Fibroblast of mammary gland (primary cell): ENCODE measurements around the gene MGAT5.

ENCODE experiments used
- DNase-seq: peaks from one replicate; pipeline ENCODE4 v3.0.0-alpha.2; 2010; ENCODE audit warnings: low read depth
- H3K4me3 ChIP-seq: 2 replicates; pipeline ENCODE4 v1.5.1; 2011; ENCODE audit warnings: low read depth, mild to moderate bottlenecking, low read length, moderate library complexity; ENCODE audit not compliant: control insufficient read depth
- TF ChIP-seq, protein P1 (sequence below): conservative IDR thresholded peaks from 2 replicates; pipeline ENCODE4 v1.5.1; 2011; ENCODE audit warnings: low read depth, low read length, inconsistent platforms; ENCODE audit not compliant: control insufficient read depth, insufficient read depth

MGAT5 gene

GRCh38 chr2:134280231-134280630, 26.4 kb downstream of the MGAT5 start:
- H3K4me3 ChIP-seq, result no peak overlapping the region
- TF ChIP-seq, protein P1, sequence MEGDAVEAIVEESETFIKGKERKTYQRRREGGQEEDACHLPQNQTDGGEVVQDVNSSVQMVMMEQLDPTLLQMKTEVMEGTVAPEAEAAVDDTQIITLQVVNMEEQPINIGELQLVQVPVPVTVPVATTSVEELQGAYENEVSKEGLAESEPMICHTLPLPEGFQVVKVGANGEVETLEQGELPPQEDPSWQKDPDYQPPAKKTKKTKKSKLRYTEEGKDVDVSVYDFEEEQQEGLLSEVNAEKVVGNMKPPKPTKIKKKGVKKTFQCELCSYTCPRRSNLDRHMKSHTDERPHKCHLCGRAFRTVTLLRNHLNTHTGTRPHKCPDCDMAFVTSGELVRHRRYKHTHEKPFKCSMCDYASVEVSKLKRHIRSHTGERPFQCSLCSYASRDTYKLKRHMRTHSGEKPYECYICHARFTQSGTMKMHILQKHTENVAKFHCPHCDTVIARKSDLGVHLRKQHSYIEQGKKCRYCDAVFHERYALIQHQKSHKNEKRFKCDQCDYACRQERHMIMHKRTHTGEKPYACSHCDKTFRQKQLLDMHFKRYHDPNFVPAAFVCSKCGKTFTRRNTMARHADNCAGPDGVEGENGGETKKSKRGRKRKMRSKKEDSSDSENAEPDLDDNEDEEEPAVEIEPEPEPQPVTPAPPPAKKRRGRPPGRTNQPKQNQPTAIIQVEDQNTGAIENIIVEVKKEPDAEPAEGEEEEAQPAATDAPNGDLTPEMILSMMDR, result no peak
- DNase-seq, result no peak

- DNase-seq, result no peak
- no peak overlapping the region for H3K4me3 ChIP-seq
- TF ChIP-seq, protein P1, result no peak
Observed at GRCh38 chr2:134280726-134281125, 26.9 kb downstream of the MGAT5 start.

DNA sequence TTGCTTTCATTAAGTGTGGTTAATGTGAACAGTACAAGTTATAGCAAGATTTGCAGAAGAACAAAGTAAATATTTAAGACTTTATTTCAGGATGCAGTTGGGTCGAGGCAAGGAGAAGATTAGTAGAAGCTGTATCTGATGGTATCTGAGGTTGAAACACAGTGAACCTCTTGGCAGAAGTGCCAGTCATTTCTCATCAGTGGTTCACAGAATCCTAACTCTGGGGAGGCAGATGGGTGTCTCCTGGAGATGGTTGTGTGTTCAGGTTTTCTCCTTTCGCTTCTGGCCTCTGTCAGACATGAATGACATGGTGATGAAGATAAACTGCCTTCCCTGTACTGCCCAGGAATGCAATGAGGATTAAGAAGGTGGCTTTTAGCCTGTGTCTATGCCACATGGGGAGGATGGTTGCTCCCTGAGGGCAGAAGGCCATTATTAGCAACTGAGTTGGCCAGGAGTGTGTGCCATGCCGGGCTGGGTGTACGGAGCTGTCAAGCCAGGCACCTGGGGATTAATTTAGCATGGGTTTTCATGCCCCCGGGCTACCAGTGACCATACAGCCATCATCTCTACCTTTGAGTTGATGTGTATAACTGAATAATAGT, 28.0 kb downstream of the MGAT5 start:
- DNase-seq, result no peak
- TF ChIP-seq, protein P1, result no peak

DNA sequence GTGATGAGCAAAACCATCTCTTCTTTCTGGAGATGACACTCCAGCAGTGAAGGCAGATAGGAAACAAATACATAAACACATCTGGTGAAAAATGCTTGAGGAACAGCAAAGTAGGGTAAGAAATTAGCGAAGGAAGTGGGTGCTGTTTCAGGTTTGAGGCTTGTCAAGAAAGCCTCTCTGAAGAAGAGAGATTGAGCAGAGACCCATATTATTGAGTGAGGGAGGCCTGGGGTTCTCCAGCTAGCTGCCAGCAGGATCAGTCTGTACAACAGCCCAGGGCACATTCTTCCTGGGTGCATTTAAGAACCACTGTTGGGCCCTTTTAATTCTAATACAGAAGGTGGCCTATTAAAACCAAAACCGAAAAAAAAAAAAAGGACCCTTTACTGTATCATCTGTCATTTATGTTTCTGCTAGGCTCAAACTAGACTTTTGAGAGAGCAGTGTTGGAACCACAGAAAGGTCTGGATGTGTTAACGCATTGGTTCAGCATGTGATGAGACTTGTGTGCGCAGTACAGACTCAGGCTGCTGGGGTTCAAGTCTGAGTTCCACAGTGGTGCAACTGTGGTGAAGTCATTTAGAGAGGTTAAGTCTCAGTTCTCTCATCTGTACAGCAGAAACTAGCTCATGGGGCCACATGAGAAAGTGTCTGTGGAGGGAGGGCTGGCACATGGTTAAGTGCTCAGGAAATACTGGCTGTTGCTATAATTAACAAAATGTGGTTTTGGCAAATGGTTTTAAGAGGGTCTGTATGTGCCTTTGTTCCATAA, 28.9 kb downstream of the MGAT5 start:
- H3K4me3 ChIP-seq, result no peak overlapping the region
- DNase-seq, result no peak
- TF ChIP-seq, protein P1, result no peak

More for the DNA sequence above, 28.0 kb downstream of the MGAT5 start:
- no peak overlapping the region for H3K4me3 ChIP-seq

DNA sequence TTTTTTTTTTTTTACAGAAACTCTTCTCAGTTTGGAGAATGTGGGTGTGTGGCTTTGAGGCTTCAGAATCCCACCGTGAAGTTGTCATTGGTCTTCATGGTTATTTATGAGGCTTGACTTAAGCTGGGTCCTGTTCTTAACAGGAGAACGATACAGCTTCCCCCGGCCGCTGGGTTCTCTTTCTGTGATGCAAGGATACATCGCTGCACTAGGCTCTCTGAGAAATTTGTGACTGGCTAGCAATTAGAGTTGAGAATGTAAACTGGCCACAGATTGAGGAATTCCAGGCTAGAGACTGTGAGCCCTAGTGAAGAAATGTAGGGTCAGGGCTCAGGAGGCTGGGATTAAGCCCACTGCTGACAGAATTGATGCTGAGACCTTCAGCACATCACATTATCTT, 29.8 kb downstream of the MGAT5 start:
- H3K4me3 ChIP-seq, result no peak overlapping the region
- TF ChIP-seq, protein P1, result no peak
- no peak for DNase-seq

DNA sequence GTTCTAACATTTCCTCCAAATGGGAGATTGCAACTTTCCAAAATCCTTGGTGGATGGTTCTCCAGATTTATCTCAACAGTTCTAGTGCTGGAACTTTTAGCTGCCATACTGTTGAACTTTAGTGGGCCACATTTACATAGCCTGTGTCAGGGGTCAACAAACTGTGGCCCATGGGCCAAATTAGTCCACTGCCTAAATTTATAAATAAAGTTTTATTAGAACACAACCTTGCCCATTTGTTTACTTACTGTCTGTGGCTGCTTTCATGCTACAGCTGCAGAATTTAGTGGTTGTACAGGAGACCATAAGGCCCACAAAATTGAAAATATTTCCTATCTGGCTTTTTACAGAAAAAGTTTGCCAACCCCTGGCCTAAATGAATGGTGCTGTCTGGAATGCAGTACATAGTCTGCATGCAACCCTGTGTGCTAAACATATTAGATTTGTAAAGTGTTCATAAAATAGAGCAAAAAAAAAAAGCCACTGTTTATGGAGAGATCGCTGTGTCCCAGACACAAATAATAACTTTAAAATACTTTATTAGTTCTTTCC, 30.3 kb downstream of the MGAT5 start:
- DNase-seq, result no peak
- H3K4me3 ChIP-seq, result no peak overlapping the region
- TF ChIP-seq, protein P1, result no peak
